ENCODE data around the gene MCF2L2. TPM values are rescaled to one million over a fixed set of nuclear protein-coding genes. Genes with fewer than 3 reads are reported as not detected.
"Not testable (repeated sequence)": the region's sequence is repeated elsewhere in the genome, so short reads cannot be mapped to it uniquely, and the experiment has no call there.

Gene MCF2L2
- total and polyA plus RNA-seq, 2 of the 13 experiments (the other 11 are each of a cell fraction or from before 2014, with no cell fraction given): not detected

GRCh38 chr3:183428447-183429211, at the start of gene MCF2L2 (continued):
- TF ChIP-seq, protein P1, sequence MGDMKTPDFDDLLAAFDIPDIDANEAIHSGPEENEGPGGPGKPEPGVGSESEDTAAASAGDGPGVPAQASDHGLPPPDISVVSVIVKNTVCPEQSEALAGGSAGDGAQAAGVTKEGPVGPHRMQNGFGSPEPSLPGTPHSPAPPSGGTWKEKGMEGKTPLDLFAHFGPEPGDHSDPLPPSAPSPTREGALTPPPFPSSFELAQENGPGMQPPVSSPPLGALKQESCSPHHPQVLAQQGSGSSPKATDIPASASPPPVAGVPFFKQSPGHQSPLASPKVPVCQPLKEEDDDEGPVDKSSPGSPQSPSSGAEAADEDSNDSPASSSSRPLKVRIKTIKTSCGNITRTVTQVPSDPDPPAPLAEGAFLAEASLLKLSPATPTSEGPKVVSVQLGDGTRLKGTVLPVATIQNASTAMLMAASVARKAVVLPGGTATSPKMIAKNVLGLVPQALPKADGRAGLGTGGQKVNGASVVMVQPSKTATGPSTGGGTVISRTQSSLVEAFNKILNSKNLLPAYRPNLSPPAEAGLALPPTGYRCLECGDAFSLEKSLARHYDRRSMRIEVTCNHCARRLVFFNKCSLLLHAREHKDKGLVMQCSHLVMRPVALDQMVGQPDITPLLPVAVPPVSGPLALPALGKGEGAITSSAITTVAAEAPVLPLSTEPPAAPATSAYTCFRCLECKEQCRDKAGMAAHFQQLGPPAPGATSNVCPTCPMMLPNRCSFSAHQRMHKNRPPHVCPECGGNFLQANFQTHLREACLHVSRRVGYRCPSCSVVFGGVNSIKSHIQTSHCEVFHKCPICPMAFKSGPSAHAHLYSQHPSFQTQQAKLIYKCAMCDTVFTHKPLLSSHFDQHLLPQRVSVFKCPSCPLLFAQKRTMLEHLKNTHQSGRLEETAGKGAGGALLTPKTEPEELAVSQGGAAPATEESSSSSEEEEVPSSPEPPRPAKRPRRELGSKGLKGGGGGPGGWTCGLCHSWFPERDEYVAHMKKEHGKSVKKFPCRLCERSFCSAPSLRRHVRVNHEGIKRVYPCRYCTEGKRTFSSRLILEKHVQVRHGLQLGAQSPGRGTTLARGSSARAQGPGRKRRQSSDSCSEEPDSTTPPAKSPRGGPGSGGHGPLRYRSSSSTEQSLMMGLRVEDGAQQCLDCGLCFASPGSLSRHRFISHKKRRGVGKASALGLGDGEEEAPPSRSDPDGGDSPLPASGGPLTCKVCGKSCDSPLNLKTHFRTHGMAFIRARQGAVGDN (CRISPR knock-in tag; IDR thresholded peaks at IDR 0.05): peak; percentile 14

DNA sequence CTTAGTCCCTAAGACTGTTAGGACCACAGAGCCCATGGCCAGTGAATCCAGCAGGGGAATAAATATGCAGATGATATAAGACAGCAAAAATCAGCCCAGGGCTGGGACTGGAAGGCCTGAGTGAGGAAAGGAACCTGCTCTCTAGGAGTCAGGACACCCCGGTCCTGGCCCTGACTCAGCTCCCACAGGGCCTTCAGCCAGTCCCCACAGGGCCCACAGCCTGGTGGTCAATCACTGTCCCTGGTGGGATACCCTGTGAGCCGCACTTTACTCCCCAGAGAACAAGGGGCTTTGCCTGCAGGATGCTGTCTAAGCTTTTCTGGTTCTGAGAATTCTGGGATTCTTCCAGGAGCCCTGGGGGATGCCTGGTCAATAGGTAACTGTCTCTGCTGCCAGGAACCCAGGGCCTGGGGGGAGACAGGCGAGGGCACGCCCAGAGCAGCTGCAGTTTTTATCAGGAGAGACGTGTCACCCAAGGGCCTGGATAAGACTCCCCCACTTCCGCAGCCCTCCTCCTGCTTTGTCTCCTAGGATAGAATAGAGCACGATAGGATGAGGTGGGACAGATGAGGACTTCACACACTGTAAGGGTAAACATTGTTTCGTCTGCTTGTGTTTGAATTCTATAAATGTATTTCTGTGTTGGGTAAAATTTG, 49.5 kb upstream of the MCF2L2 start:
- CTCF ChIA-PET (ENCODE audit: low intra/inter-chr PET ratio, low total read pairs): no interaction called here
- no peak overlapping the region for H3K4me3 ChIP-seq (replicated peaks in 1 of 3; ENCODE audit: insufficient read depth in 1 of 3, low read depth in 2 of 3, low read length in 3 of 3)
- intact Hi-C loops (cut with micrococcal nuclease; ENCODE audit: unreplicated experiment) (no loop called here), in situ Hi-C loops (cut with HindIII; ENCODE audit: extremely low pct_ligation_motif_present, low pct_unique_long_range_greater_than_20kb) (no loop called here)
- 34% methylated on average over 6 of the region's 8 CpGs for WGBS (ENCODE audit: low lambda C conversion rate)
- no peaks in the 10 kb centered on the region for H3K79me2 ChIP-seq (ENCODE audit: insufficient read depth, low read length)
- FAIRE-seq (no peak), DNase-seq (ENCODE audit: low spot score) (no peak), ATAC-seq (no peak)
- POLR2A ChIA-PET: no interaction called here
- H3K9ac ChIP-seq (ENCODE audit: insufficient read depth, low read depth, low read length): no peak overlapping the region
- peaks cover 0 to 6% of the 10 kb centered on the region in 2 experiments; a peak in 1 of 5 replicates for H3K27me3 ChIP-seq (ENCODE audit: control insufficient read depth in 1 of 2, insufficient read depth in 2 of 2, low read length in 2 of 2)
- no peak overlapping the region for H2AFZ ChIP-seq (ENCODE audit: low read length)
- H4K20me1 ChIP-seq (ENCODE audit: insufficient read depth, low read length): no peaks in the 10 kb centered on the region
- H3K4me2 ChIP-seq (ENCODE audit: low read depth, low read length): no peak overlapping the region
- no peak overlapping the region for H3K27ac ChIP-seq (ENCODE audit: extremely low read length, insufficient read depth, low read length)
- no peaks in the 10 kb centered on the region for H3K36me3 ChIP-seq (replicated peaks in 1 of 2; ENCODE audit: control insufficient read depth in 1 of 2, insufficient read depth in 2 of 2, low read length in 2 of 2)
- no TSS peak for BruUV-seq (replicated peaks)
- no peaks in the 10 kb centered on the region for H3K9me3 ChIP-seq (ENCODE audit: low read length)
- TF ChIP-seq ZSCAN12 (CRISPR knock-in tag; IDR thresholded peaks at IDR 0.05): no peak
- no peak for TF ChIP-seq ZNF619 (CRISPR knock-in tag; IDR thresholded peaks at IDR 0.05)
- TF ChIP-seq, protein P2, sequence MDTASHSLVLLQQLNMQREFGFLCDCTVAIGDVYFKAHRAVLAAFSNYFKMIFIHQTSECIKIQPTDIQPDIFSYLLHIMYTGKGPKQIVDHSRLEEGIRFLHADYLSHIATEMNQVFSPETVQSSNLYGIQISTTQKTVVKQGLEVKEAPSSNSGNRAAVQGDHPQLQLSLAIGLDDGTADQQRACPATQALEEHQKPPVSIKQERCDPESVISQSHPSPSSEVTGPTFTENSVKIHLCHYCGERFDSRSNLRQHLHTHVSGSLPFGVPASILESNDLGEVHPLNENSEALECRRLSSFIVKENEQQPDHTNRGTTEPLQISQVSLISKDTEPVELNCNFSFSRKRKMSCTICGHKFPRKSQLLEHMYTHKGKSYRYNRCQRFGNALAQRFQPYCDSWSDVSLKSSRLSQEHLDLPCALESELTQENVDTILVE (CRISPR knock-in tag; IDR thresholded peaks at IDR 0.05): no peak
- TF ChIP-seq ZNF574 (CRISPR knock-in tag; IDR thresholded peaks at IDR 0.05): no peak
- TF ChIP-seq ZNF746 (CRISPR knock-in tag; IDR thresholded peaks at IDR 0.05): no peak
- H3K4me1 ChIP-seq (ENCODE audit: insufficient read depth, low read length): no peaks in the 10 kb centered on the region

GRCh38 chr3:183475764-183476162, 47.3 kb upstream of the MCF2L2 start:
- DNase-seq (ENCODE audit: low spot score); H3K4me1 ChIP-seq (ENCODE audit: insufficient read depth, low read length); H3K36me3 ChIP-seq (replicated peaks in 1 of 2; ENCODE audit: control insufficient read depth in 1 of 2, insufficient read depth in 2 of 2, low read length in 2 of 2); H3K4me2 ChIP-seq (ENCODE audit: low read depth, low read length); H3K27ac ChIP-seq (ENCODE audit: extremely low read length, insufficient read depth, low read length); FAIRE-seq; H3K9ac ChIP-seq (ENCODE audit: insufficient read depth, low read depth, low read length); H2AFZ ChIP-seq (ENCODE audit: low read length); intact Hi-C loops (cut with micrococcal nuclease; ENCODE audit: unreplicated experiment); H4K20me1 ChIP-seq (ENCODE audit: insufficient read depth, low read length); BruUV-seq (replicated peaks); ATAC-seq; H3K4me3 ChIP-seq (replicated peaks in 1 of 3; ENCODE audit: insufficient read depth in 1 of 3, low read depth in 2 of 3, low read length in 3 of 3); H3K79me2 ChIP-seq (ENCODE audit: insufficient read depth, low read length); POLR2A ChIA-PET; H3K9me3 ChIP-seq (ENCODE audit: low read length); in situ Hi-C loops (cut with HindIII; ENCODE audit: extremely low pct_ligation_motif_present, low pct_unique_long_range_greater_than_20kb); H3K27me3 ChIP-seq (ENCODE audit: control insufficient read depth in 1 of 2, insufficient read depth in 2 of 2, low read length in 2 of 2); CTCF ChIA-PET (ENCODE audit: low intra/inter-chr PET ratio, low total read pairs): not testable (repeated sequence)
- 56% methylated on average over 1 of the region's 1 CpG for WGBS (ENCODE audit: low lambda C conversion rate)

All from HepG2 (cell line).